GM12878 (cell line): ENCODE measurements around the gene PLCG1. TPM values are rescaled to one million over a fixed set of nuclear protein-coding genes. Genes with fewer than 3 reads are reported as not detected.

ENCODE experiments used
- ATAC-seq: fragments of 200-7000 bp; cut with Tn5 transposase; 3 replicates; pipeline ENCODE4 v1.9.1; 2020; ENCODE audit warnings: mild to moderate bottlenecking, moderate library complexity
- BruUV-seq: library from RNA; stranded (reverse); fragments of 400-500 nt; replicated peaks from 2 replicates; lab custom pipeline; 2021; lab: Mats Ljungman, UMichigan
- CTCF ChIA-PET: fragments of 300-600 bp; sonication (Branson Sonifier 250); formaldehyde crosslinking; extraction: SDS; loops from one replicate; lab custom pipeline; 2021; ENCODE audit warnings: inconsistent platforms; lab: Yijun Ruan, JAX
- POLR2A ChIA-PET: fragments of 350-600 bp; formaldehyde crosslinking; extraction: SDS; loops from one replicate; lab custom pipeline; 2021; ENCODE audit warnings: inconsistent platforms; lab: Charles Lee
- RAD21 ChIA-PET: fragments of 300-600 bp; sonication (Branson Sonifier 250); formaldehyde crosslinking; loops from one replicate; lab custom pipeline; 2023; ENCODE audit warnings: antibody characterized with exemption; ENCODE audit not compliant: unreplicated experiment; lab: Charles Lee
- SMC1A ChIA-PET: fragments of 300-600 bp; sonication (Branson Sonifier 250); formaldehyde crosslinking; loops from one replicate; lab custom pipeline; 2023; ENCODE audit not compliant: unreplicated experiment, uncharacterized antibody; lab: Charles Lee
- DNase-seq: peaks from one replicate; pipeline ENCODE4 v3.0.0-alpha.2; 2011; ENCODE audit warnings: low read depth, low spot score
- FAIRE-seq: peaks from 3 replicates; lab custom pipeline; 2011; peaks lifted over from hg19 to GRCh38; lab: Jason Lieb, UNC
- H2AFZ ChIP-seq: 2 replicates; pipeline ENCODE4 v1.6.0; 2011; ENCODE audit warnings: low read depth, low read length, control low read depth; ENCODE audit not compliant: control insufficient read depth
- H3K27ac ChIP-seq: 2 replicates; pipeline ENCODE4 v1.5.1; 2011; ENCODE audit warnings: control low read depth; ENCODE audit not compliant: control insufficient read depth, insufficient read depth
- H3K27me3 ChIP-seq, 2 experiments: replicated peaks in 1 of 2; 2 replicates each; pipeline versions ENCODE4 v1.6.0 to v1.6.1; 2011; ENCODE audit warnings: low read length in 1 of 2; ENCODE audit not compliant: control insufficient read depth in 2 of 2, insufficient read depth in 2 of 2
- H3K36me3 ChIP-seq, 2 experiments: 2 replicates each; pipeline ENCODE4 v1.5.1; 2011; ENCODE audit warnings: low read length in 1 of 2; ENCODE audit not compliant: control insufficient read depth in 2 of 2, insufficient read depth in 2 of 2
- H3K4me1 ChIP-seq: 2 replicates; pipeline ENCODE4 v1.6.1; 2011; ENCODE audit warnings: mild to moderate bottlenecking, low read length, moderate library complexity, mixed read lengths; ENCODE audit not compliant: control insufficient read depth, insufficient read depth
- H3K4me2 ChIP-seq: 2 replicates; pipeline ENCODE4 v1.6.0; 2011; ENCODE audit warnings: control low read depth; ENCODE audit not compliant: control insufficient read depth, insufficient read depth
- H3K4me3 ChIP-seq: fragments of 200-600 bp; sonication (generic); 2 replicates; pipeline ENCODE4 v1.5.1; 2016
- H3K79me2 ChIP-seq: 2 replicates; pipeline ENCODE4 v1.6.0; 2011; ENCODE audit warnings: low read length; ENCODE audit not compliant: control insufficient read depth, insufficient read depth
- H3K9ac ChIP-seq: 2 replicates; pipeline ENCODE4 v1.8.0; 2011; ENCODE audit warnings: low read length, control low read depth, mixed read lengths; ENCODE audit not compliant: control insufficient read depth, insufficient read depth
- H3K9me3 ChIP-seq: replicated peaks from 3 replicates; pipeline ENCODE4 v1.5.1; 2011; ENCODE audit warnings: mild to moderate bottlenecking, low read length; ENCODE audit not compliant: control insufficient read depth, insufficient read depth
- H4K20me1 ChIP-seq: 2 replicates; pipeline ENCODE4 v1.6.0; 2011; ENCODE audit not compliant: control insufficient read depth, insufficient read depth
- BACH1 ChIP-seq: fragments of 450-650 bp; IDR thresholded peaks from 2 replicates; pipeline ENCODE4 v1.6.1; 2017; ENCODE audit warnings: mild to moderate bottlenecking, borderline replicate concordance
- CBFB ChIP-seq: IDR thresholded peaks from 2 replicates; pipeline ENCODE4 v1.6.1; 2016; ENCODE audit warnings: antibody characterized with exemption, low read depth
- MAX ChIP-seq: IDR thresholded peaks from 2 replicates; pipeline ENCODE4 v1.6.1; 2012; ENCODE audit warnings: low read depth, low read length, improper control_type of control experiment
- RAD21 ChIP-seq: IDR thresholded peaks from 2 replicates; pipeline ENCODE4 v1.6.1; 2011; ENCODE audit warnings: mild to moderate bottlenecking, low read depth, low read length, moderate library complexity; ENCODE audit not compliant: insufficient read depth
- SMAD5 ChIP-seq: IDR thresholded peaks from 2 replicates; pipeline ENCODE4 v1.6.1; 2016; ENCODE audit warnings: antibody characterized with exemption, low read depth
- TARDBP ChIP-seq: IDR thresholded peaks from 2 replicates; pipeline ENCODE4 v1.6.1; 2016; ENCODE audit warnings: borderline replicate concordance
- YY1 ChIP-seq: IDR thresholded peaks from 2 replicates; pipeline ENCODE4 v1.6.1; 2011; ENCODE audit warnings: low read depth, mild to moderate bottlenecking, low read length
- WGBS: methylation state at CpG from one replicate; pipeline ENCODE4 v1.1.6; 2016; ENCODE audit warnings: low lambda C conversion rate; ENCODE audit not compliant: insufficient replicate concordance, insufficient coverage; ENCODE audit errors: missing lambda C conversion rate; 5-methylcytosine and 5-hydroxymethylcytosine counted together
- in situ Hi-C: fragments of 300-500 bp; cut with MboI; formaldehyde crosslinking; loops from 9 replicates; pipeline ENCODE4 v1.14.3; 2018; ENCODE audit warnings: mixed read lengths
- intact Hi-C: fragments of 100-400 bp; cut with micrococcal nuclease; formaldehyde crosslinking; loops from one replicate; pipeline ENCODE4 v1.14.2; 2022; ENCODE audit not compliant: unreplicated experiment
- polyA plus RNA-seq, 11 experiments: library from polyadenylated mRNA; depleted of rRNA in 4 of 11; unstranded in 6 of 11; stranded (reverse) in 5 of 11; fragments of >200 nt; fragmentation: Nextera tagmentation in 4 of 11; fragmentation: Illumina TruSeq in 1 of 11; extraction: Ambion mirVana in 4 of 11; extraction: Trizol in 1 of 11; gene quantifications; 1 replicate in 1 of 11; 2 replicates in 10 of 11; pipeline versions ENCODE4 v1.2.1 to v1.2.3, GENCODE V29; 2011 to 2016; ENCODE audit warnings: inconsistent platforms in 2 of 11, missing spikeins in 2 of 11, low read depth in 1 of 11
- total RNA-seq, 4 experiments: library from RNA; depleted of rRNA in 3 of 4; stranded (reverse); fragments of >200 nt in 3 of 4; fragmentation: Illumina TruSeq in 1 of 4; extraction: Trizol in 1 of 4; gene quantifications; 2 replicates each; pipeline versions ENCODE4 v1.2.1 to v1.2.3, GENCODE V29; 2013 to 2021

The PLCG1 gene
- total and polyA plus RNA-seq, 10 of the 15 experiments (the other 5 are each of a cell fraction or from before 2014, with no cell fraction given) = 2.6 to 114 (median 45.3) TPM

DNA sequence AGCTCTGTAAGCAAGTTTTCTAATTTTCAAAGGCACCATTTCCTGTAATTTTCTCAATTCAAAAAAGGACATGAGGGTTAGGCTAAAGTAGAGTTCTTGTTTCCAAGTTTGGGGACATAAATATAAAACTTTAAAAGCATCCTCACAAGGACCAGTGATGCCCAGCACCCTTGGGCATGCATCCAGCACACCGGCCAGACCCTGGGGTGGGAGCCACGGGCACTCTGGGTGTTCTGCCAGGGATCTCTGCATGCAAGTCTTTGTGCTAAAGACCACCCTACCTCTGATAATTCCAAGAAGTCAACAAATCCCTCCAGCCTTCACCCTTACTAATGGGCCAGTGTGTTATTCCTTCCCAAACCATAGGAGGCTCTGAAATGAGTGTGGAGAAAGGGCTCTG is 46.5 kb downstream of the PLCG1 start (continued):
- TF ChIP-seq RAD21 (no peak), CBFB (no peak), BACH1 (no peak)

- BruUV-seq = no TSS peak
- no peak for FAIRE-seq
- Histone ChIP-seq H3K27ac (no peak overlapping the region), H2AFZ (no peak overlapping the region), H4K20me1 (no peaks in the 10 kb centered on the region), H3K4me1 (no peaks in the 10 kb centered on the region), H3K4me3 (no peak overlapping the region), H3K36me3 (no peaks in the 10 kb centered on the region; a peak in 1 of 4 replicates), H3K79me2 (no peaks in the 10 kb centered on the region), H3K9ac (no peak overlapping the region), H3K4me2 (no peak overlapping the region)
- intact Hi-C loops = no loop called here
- WGBS = 95% methylated on average over 11 of the region's 11 CpGs
- ChIA-PET RAD21 (no interaction called here), SMC1A (interaction anchor here (1.5 kb wide), 1 partner anchor 52 kb away, joined by 3 read pairs; no protein-coding TSS in a partner anchor), CTCF (interaction anchor here (1.3 to 1.6 kb wide), 2 partner anchors 16 to 155 kb away, joined by 4 to 5 read pairs; partner anchors contain the start of gene LPIN3), POLR2A (interaction anchor here (1.0 kb wide), 1 partner anchor 31 kb away, joined by 3 read pairs; no protein-coding TSS in a partner anchor)
- ATAC-seq = no peak
- no peak for DNase-seq
- TF ChIP-seq YY1 = no peak
- no peak for TF ChIP-seq SMAD5
- TF ChIP-seq RAD21 = no peak
- no peak for TF ChIP-seq MAX
- no peak for TF ChIP-seq TARDBP
- TF ChIP-seq, all 136 proteins: peak for 0
- in situ Hi-C loops = no loop called here
- H3K27me3 ChIP-seq = no peaks in the 10 kb centered on the region
- H3K9me3 ChIP-seq = no peaks in the 10 kb centered on the region
These were observed 47.8 kb downstream of the PLCG1 start for GRCh38 chr20:41185013-41185757.
